ENCODE data around the gene HSD17B10.
A peak's percentile ranks its signal among the peaks of the same experiment; 100 is the strongest.
"Not testable (repeated sequence)": the region's sequence is repeated elsewhere in the genome, so short reads cannot be mapped to it uniquely, and the experiment has no call there.

The HSD17B10 gene

DNA sequence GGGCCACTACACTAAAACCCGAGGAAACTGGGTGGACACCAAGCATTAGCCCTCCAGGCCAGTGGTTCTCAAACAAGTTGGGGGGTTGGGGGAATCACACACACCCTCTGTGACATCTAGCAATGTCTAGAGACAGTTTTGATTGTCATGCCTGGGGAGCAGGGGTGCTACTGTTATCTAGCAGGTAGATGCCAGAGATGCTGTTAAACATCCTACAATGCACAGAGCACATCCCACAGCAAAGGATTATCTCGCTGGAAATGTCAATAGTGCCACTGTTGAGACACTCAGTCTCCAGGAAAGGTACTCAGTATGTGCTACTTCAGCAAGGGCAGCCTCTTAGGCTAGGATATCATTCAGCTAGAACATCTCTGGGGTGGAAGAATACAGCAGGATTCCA lies 13.0 kb downstream of the HSD17B10 start:
- no peak for DNase-seq (ENCODE audit: low read depth in 1 of 2, low spot score in 1 of 2)
- Histone ChIP-seq H3K27ac (replicated peaks) (peak overlapping the region; percentile 98), H3K27me3 (ENCODE audit: insufficient read depth, poor library complexity, severe bottlenecking) (no peaks in the 10 kb centered on the region), H3K4me3 (replicated peaks; ENCODE audit: insufficient read depth, low read length) (peak overlapping the region; percentile 57)
- TF ChIP-seq GABPA (IDR thresholded peaks at IDR 0.05; ENCODE audit: low read depth) (no peak), SPI1 (IDR thresholded peaks at IDR 0.05; ENCODE audit: borderline replicate concordance, low read depth) (no peak), POLR2AphosphoS5 (IDR thresholded peaks at IDR 0.05; ENCODE audit: low read depth) (no peak)
- TF ChIP-seq, protein P1, sequence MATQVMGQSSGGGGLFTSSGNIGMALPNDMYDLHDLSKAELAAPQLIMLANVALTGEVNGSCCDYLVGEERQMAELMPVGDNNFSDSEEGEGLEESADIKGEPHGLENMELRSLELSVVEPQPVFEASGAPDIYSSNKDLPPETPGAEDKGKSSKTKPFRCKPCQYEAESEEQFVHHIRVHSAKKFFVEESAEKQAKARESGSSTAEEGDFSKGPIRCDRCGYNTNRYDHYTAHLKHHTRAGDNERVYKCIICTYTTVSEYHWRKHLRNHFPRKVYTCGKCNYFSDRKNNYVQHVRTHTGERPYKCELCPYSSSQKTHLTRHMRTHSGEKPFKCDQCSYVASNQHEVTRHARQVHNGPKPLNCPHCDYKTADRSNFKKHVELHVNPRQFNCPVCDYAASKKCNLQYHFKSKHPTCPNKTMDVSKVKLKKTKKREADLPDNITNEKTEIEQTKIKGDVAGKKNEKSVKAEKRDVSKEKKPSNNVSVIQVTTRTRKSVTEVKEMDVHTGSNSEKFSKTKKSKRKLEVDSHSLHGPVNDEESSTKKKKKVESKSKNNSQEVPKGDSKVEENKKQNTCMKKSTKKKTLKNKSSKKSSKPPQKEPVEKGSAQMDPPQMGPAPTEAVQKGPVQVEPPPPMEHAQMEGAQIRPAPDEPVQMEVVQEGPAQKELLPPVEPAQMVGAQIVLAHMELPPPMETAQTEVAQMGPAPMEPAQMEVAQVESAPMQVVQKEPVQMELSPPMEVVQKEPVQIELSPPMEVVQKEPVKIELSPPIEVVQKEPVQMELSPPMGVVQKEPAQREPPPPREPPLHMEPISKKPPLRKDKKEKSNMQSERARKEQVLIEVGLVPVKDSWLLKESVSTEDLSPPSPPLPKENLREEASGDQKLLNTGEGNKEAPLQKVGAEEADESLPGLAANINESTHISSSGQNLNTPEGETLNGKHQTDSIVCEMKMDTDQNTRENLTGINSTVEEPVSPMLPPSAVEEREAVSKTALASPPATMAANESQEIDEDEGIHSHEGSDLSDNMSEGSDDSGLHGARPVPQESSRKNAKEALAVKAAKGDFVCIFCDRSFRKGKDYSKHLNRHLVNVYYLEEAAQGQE (IDR thresholded peaks at IDR 0.05; ENCODE audit: insufficient replicate concordance, low read depth): no peak
- TF ChIP-seq, protein P2, sequence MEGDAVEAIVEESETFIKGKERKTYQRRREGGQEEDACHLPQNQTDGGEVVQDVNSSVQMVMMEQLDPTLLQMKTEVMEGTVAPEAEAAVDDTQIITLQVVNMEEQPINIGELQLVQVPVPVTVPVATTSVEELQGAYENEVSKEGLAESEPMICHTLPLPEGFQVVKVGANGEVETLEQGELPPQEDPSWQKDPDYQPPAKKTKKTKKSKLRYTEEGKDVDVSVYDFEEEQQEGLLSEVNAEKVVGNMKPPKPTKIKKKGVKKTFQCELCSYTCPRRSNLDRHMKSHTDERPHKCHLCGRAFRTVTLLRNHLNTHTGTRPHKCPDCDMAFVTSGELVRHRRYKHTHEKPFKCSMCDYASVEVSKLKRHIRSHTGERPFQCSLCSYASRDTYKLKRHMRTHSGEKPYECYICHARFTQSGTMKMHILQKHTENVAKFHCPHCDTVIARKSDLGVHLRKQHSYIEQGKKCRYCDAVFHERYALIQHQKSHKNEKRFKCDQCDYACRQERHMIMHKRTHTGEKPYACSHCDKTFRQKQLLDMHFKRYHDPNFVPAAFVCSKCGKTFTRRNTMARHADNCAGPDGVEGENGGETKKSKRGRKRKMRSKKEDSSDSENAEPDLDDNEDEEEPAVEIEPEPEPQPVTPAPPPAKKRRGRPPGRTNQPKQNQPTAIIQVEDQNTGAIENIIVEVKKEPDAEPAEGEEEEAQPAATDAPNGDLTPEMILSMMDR (IDR thresholded peaks at IDR 0.05; ENCODE audit: insufficient read depth, low read length): no peak

DNA sequence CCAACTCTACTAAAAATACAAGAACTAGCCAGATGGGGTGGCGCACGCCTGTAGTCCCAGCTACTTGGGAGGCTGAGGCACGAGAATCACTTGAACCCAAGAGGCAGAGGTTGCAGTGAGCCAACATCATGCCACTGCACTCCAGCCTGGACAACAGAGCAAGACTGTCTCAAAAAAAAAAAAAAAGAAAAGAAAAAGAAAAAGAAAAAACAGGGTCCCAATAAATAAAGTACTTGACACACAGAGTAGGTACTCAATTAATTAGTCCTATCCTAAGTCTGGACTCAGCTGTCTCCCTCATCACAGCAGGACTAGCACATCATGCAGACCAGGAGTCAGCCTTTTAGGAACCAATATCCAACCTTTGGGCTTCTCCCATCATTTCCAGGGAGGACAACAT lies 13.8 kb downstream of the HSD17B10 start:
- not testable (repeated sequence) for H3K27me3 ChIP-seq (ENCODE audit: insufficient read depth, poor library complexity, severe bottlenecking); DNase-seq (ENCODE audit: low read depth in 1 of 2, low spot score in 1 of 2); H3K4me3 ChIP-seq (replicated peaks; ENCODE audit: insufficient read depth, low read length); H3K27ac ChIP-seq (replicated peaks)

DNA sequence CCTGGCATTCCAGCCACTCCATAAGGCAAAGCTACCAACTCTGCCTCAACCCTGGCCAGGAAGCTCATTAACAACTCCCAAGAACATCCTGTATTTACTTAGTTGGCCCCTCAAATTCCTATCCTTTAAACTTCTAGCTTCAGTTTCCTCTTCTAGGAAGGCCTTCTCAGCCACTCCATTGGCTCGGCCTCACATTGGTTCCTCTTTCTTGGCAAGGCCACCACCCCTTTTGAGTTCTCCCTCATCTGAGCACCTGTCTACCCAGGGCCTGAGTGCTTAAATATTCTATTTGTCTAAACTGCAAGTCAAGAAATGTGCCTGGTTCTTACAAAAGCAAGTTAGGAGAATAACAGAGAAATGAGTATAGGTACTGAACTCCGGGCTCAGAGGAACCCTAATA lies 21.7 kb downstream of the HSD17B10 start:
- Histone ChIP-seq H3K4me3 (replicated peaks; ENCODE audit: insufficient read depth, low read length) (no peak overlapping the region), H3K27me3 (ENCODE audit: insufficient read depth, poor library complexity, severe bottlenecking) (no peaks in the 10 kb centered on the region), H3K27ac (replicated peaks) (no peak overlapping the region)
- peak in 1 of 2 experiments; percentile 81 for DNase-seq (ENCODE audit: low read depth in 1 of 2, low spot score in 1 of 2)
- TF ChIP-seq GABPA (IDR thresholded peaks at IDR 0.05; ENCODE audit: low read depth) (no peak), SPI1 (IDR thresholded peaks at IDR 0.05; ENCODE audit: borderline replicate concordance, low read depth) (no peak), POLR2AphosphoS5 (IDR thresholded peaks at IDR 0.05; ENCODE audit: low read depth) (no peak)
- TF ChIP-seq, protein P1 (IDR thresholded peaks at IDR 0.05; ENCODE audit: insufficient replicate concordance, low read depth): no peak
- TF ChIP-seq, protein P2 (IDR thresholded peaks at IDR 0.05; ENCODE audit: insufficient read depth, low read length): no peak

DNA sequence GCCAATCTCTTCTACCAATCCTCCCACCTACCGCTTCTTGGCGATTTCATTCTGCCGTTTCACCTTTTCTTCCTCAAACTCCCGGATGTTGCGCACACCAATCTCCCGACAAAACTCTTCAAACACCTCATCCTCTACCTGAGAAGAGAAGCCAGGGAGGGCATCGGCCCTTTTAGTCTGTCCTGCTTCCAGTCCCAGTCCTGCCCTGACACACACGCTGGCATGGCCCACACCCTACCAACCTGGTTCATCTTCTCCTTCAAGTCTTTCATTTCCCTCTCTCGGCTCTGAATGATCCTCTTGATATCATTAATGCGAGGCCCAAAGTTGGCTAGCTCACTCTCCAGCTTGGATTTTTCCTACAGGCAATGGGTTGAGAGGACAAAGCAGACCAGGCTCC lies 30.6 kb downstream of the HSD17B10 start:
- no peak for DNase-seq (ENCODE audit: low read depth in 1 of 2, low spot score in 1 of 2)
- Histone ChIP-seq H3K27ac (replicated peaks) (no peak overlapping the region), H3K4me3 (replicated peaks; ENCODE audit: insufficient read depth, low read length) (no peak overlapping the region), H3K27me3 (ENCODE audit: insufficient read depth, poor library complexity, severe bottlenecking) (no peaks in the 10 kb centered on the region)
- no peak for TF ChIP-seq SPI1 (IDR thresholded peaks at IDR 0.05; ENCODE audit: borderline replicate concordance, low read depth)
- TF ChIP-seq, protein P1 (IDR thresholded peaks at IDR 0.05; ENCODE audit: insufficient replicate concordance, low read depth): no peak
- TF ChIP-seq POLR2AphosphoS5 (IDR thresholded peaks at IDR 0.05; ENCODE audit: low read depth): no peak
- TF ChIP-seq, protein P2 (IDR thresholded peaks at IDR 0.05; ENCODE audit: insufficient read depth, low read length): no peak
- TF ChIP-seq GABPA (IDR thresholded peaks at IDR 0.05; ENCODE audit: low read depth): no peak

All from HL-60 (cell line).